HG02973 (cell line): Measurements from ENCODE around the gene TAMALIN.

Experiments used
- ATAC-seq: cut with Tn5 transposase; IDR thresholded peaks from one replicate; pipeline ENCODE4 v1.9.1; 2021; ENCODE audit warnings: moderate library complexity; ENCODE audit not compliant: unreplicated experiment

Gene TAMALIN

GRCh38 chr12:52054833-52055730, 48.3 kb downstream of the TAMALIN start:
- no peak for ATAC-seq

GRCh38 chr12:52055731-52056711, 49.3 kb downstream of the TAMALIN start:
- ATAC-seq = no peak

- ATAC-seq = no peak
These were observed 50.3 kb downstream of the TAMALIN start for GRCh38 chr12:52056801-52057637.

GRCh38 chr12:52057638-52058576, 51.2 kb downstream of the TAMALIN start:
- ATAC-seq = no peak

GRCh38 chr12:52058631-52059361, 52.0 kb downstream of the TAMALIN start:
- ATAC-seq = no peak

GRCh38 chr12:52059582-52060497, 53.1 kb downstream of the TAMALIN start:
- ATAC-seq = no peak

- no peak for ATAC-seq
These were observed 53.9 kb downstream of the TAMALIN start for GRCh38 chr12:52060498-52061177.

- ATAC-seq = no peak
These were observed 54.9 kb downstream of the TAMALIN start for GRCh38 chr12:52061470-52062166.

GRCh38 chr12:52062167-52063081, 55.7 kb downstream of the TAMALIN start:
- ATAC-seq = no peak

- ATAC-seq = no peak
These were observed 56.6 kb downstream of the TAMALIN start for GRCh38 chr12:52063082-52063924.

- no peak for ATAC-seq
These were observed 57.4 kb downstream of the TAMALIN start for GRCh38 chr12:52063981-52064649.
